HG03196 (cell line): ENCODE results near the gene MEGF8.

Experiments used
- ATAC-seq: cut with Tn5 transposase; IDR thresholded peaks from one replicate; pipeline ENCODE4 v1.9.1; 2021; ENCODE audit not compliant: unreplicated experiment

The MEGF8 gene

GRCh38 chr19:42410371-42410770, 84.9 kb downstream of the MEGF8 start:
- ATAC-seq: no peak

DNA sequence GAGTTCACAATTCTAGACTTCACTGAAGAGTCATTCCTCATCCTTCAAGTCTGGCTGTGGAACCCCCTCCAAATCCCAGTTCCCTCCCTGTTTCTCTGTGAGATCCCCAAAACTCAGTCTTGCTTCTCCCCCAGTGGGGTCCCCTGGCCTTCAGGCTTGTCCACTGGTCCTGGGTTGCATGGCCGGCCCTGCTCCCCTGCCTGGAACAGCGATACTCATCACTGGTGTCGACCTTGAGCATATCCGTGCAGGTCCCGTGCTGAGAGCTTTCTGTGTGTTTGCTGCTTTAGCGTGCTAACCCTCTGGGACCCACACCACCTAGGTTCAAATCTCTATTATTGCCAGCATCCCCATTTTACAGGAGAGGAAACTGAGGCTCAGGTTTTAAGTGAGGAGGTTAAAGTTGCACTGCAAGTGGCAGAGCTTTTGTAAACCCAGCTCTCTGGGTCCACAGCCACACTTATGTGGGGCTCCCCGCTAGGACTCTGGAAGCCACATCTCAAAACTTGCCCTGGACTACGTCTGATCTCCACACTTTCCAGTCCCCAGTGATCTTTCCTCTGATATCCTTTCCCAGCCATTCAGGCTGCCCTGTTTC, 86.2 kb downstream of the MEGF8 start:
- ATAC-seq: no peak

DNA sequence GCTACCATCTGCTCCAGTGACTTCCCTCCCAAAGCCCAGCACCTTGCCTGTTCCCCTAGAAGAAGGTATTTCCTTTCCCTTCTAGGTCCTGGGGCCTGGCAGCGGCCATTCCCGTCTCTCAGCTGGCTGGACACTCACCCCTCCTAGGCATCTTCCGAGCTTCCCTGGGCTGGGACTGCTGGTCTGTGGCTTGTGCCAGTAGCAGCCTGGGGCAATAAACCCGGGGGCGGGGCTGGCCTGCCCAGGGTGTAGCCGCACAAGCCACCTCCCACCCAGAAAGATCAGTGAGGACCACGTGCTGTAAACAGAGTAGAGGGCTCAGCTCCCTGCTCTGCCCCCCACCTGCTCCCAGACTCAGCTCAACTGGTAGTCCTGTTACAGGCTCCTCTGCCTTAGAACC, 86.8 kb downstream of the MEGF8 start:
- ATAC-seq: no peak

DNA sequence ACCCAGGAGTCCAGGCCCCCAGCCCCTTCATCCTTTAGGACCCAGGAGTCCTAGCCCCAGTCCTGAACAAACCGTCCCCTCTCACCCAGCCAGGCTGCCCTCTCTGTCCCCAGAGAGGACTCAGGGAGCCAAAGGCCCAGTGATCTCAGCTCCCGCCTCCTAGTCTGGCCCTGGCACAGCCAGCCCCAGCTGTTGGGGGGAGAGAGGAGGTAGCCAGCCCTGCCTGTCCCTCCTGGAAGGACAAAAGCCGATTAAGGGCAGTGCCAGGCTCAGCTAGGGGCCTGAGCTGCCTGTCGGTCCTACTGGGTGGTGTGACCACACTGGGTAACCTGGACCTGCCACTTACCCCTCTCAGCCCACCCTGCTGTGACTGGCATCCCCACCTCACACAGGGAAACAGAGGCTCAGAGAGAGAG, 87.2 kb downstream of the MEGF8 start:
- ATAC-seq: no peak

DNA sequence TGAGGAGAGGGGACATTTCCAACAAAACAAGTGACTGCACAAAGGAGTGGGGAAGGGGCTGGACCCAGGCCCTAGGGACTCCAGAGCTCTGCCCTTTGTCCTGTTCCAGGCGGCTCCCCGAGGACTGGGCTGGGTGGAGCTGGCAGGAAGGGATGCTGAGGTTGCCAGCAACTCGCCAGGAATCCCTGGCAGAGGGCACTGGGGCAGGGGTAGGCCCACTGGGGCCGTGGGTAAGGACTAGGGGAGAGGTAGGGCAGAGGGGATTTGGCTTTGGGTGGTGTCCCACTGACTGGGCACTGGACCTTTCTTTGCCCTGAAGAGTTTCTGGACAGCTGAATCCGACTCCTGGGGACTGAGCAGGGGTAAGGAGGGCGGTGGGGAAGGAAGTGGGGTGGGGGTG, 93.9 kb downstream of the MEGF8 start:
- ATAC-seq: no peak

GRCh38 chr19:42420055-42420544, 94.7 kb downstream of the MEGF8 start:
- no peak for ATAC-seq

GRCh38 chr19:42421101-42421500, 95.7 kb downstream of the MEGF8 start:
- no peak for ATAC-seq

DNA sequence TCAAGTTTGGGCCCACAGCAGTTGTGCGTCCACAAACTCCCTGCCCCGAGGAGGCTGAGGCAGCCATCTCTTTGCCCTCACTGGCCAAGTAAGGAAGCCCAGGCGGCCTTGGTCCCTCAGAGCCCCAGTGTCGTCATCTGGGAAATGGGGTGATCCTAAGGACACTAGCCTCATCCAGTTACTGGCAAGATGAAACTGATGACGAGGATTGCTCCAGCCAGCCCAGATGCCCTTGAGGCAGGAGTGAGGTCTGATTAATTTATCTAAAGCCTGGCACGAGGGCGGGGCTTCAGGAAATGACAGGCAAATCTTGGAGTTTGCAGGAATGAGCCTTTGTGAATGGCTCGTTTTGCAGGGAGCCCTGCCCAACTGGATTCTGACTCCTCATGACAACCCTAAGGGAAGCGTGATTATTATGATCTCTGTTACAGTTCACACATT, 96.2 kb downstream of the MEGF8 start:
- ATAC-seq: no peak

DNA sequence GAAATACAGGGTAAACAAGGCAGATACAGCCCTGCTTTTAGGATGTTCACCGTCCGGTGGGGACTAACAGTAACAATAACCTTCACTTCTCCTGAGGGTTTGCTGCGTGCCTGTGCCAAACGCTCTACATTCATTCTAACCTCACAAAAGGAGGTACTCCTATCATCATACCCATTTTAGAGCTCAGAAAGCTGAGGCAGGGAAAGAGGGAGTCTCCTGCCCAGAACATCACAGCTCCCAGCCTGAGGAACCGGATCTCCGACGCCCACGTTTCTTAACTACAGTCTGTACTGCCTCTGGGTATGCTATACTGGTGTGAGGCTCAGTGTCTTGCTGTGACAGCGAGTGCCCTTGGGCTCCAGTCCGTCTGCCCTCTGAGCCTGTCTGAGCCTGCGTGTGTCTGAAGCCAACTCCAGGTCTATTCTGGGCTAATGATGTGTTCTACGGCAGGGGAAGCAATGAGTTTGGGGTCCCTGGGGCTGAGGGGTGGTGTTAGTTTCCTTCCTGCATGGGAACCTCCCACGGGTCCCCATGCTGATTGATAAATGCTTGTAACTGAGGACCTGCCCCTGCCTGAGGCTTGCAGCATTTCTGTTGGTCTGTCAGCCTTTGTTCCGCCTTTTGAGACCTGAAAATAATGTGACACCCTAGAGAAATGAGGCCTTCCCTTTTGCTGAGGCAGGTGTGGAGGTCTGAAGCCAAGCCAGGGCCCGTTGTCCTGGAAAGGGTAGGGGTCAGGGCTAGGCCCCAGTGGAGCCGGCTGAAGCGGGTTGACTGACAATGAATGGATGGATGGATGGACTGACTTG, 96.9 kb downstream of the MEGF8 start:
- ATAC-seq: peak; percentile 14

GRCh38 chr19:42422901-42423461, 97.5 kb downstream of the MEGF8 start:
- peak; percentile 29 for ATAC-seq

GRCh38 chr19:42423462-42424344, 98.3 kb downstream of the MEGF8 start:
- ATAC-seq: peak; percentile 82

- ATAC-seq: no peak
Observed at GRCh38 chr19:42424345-42424707, 98.9 kb downstream of the MEGF8 start.

DNA sequence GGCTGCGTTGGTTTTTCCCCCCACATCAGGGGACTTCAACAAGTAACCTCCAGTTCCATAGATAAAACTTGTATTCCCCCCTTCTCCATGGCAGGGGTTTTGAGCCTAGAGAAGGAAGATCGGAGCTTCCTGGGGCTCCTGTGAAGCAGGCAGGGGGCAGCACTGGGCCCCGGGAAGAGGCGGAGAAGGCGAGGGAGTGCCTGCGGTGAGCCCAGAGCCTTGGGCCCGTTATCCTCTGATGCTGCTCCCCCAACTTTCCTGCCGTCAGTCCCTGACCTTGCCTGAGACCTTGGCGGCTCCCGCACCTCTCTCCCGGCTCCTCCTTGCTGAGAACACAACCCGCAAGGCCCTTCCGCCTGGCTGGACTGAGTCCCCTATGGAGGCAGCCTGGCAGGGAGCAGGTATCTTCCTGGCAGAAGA, 99.3 kb downstream of the MEGF8 start:
- ATAC-seq: no peak

DNA sequence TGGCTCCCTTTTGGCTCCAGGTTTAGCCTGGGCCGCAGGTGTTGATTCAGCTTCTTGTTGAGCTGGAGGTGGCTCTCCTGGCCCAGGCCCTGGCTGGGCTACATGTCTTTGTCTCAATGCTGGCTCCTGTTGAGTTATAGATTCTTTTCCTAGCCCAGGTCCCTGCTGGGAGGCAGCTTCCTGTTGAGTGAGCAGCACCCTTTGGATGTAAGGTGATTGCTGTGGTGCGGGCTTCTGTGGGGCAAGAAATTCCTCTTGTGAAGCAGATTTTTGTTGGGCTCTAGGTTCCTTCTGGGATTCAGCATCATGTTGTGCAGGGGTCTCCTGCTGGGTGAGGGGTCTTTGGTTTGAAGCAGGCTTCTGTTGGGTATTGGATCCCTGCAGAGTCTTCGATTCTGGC, 101.2 kb downstream of the MEGF8 start:
- no peak for ATAC-seq

DNA sequence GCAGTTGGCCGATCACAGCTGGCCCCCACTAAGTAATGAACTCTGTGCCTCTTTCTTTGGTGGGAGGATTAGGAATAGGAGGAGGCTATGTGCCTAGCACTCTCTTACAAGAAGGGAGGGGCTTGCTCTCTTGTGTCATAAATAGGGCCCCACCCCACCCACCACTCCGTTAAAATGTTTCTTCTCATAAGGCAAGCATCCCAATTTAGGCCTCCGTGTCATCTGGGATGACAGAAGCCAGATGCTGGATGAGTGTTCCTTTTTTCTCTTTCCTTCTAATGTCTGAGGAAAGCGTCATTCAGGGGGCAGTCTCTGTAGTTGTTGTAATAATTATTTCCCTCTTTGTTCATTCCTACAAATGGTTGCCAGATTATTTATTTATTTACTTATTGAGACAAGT, 101.9 kb downstream of the MEGF8 start, which contains the start of gene LIPE:
Gene LIPE (minus strand): TSS at position 76 of the 400 bp plus-strand sequence. CDS start 239 bp downstream, outside the sequence.
- ATAC-seq: no peak
